GM18861 (cell line): Measurements from ENCODE around the gene WNK3.
"Not testable (repeated sequence)": the region's sequence is repeated elsewhere in the genome, so short reads cannot be mapped to it uniquely, and the experiment has no call there.

ENCODE experiments used
- ATAC-seq: cut with Tn5 transposase; IDR thresholded peaks from one replicate; pipeline ENCODE4 v1.9.1; 2021; ENCODE audit not compliant: unreplicated experiment

Gene WNK3

DNA sequence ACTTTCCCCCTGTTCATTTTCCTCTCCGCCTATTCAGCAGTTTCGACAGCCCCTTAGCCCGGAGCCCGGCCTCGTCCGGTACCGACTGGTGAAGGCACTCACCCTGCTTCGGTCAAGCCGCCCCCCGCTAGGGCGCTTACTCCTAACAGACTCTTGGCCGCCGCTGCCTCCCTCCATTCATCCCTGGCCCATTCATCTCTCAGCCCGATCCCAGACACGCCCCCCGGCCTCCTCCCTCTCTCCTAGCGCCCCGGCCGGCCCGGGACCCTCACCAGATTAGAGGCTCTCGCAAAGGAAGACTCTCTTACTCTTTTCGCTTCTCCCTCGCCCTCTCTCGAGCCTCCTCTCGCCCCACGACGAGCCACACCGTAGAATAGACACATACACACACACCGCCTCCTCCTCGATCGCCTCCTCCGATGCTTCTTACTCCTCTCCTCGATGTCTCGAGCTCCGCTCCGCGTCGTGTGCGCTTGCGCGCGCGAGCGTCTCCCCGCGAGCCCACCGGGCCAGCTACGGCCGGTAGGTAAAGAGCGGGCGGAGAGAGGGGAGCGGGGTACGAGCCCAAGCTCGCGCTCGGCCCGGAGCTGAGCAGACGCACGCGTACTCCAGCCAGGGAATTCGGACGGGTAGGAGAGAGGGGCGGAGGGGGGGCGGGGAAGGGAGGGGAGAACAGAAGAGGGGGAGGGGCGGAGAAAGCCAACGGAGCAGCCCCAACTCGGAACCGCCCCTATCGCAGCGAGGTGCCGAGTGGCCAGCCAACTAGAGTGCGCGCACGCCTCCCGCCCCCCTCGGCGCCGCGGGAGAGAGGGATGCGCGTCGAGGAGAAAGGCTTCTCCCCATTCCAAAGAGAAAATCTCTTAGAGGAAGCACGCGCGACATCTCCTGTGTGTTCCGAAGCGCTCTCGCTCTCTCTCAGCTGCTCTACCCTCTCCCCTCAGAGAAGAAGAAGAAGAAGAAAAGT lies at the start of gene WNK3:
TSS of gene WNK3 (minus strand) at position 633 of the 964 bp plus-strand sequence.
- ATAC-seq = no peak

DNA sequence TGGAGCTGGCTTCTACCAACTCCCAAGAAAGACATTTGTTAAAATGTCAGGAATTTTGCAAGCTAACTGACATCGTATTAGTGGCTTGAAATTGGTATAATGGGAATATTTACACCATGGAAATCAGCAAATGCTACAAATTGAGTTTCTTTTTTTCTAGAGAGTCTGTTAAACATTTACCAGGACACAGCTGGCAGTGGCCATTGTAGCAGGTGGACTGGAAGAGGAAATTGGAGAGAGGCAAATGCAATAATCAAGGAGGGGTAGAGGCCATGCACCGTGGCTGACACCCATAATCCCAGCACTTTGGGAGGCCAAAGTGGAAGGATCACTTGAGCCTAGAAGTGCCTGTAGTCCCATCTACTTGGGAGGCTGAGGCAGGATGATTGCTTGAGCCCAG lies 49.4 kb upstream of the WNK3 start:
- no peak for ATAC-seq

DNA sequence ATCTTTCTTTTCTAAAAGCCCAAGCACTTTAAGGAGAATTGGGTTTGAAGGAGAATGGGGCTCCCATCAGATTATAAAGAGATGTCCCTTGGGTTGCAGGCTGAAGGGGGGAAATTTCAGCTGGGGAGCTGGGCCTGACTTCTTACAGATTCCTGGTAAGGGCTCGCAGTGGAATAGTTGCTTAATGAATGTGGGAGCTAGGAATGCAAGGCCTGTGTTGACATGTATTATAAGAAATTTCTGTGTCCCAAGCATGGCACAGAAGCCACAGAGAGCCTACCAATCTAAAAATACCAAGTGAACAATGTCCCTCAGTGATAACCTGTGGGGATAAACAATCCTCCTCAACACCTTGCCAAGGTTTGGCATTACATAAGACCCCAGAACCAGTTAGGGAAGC lies 39.3 kb upstream of the WNK3 start:
- ATAC-seq = no peak

DNA sequence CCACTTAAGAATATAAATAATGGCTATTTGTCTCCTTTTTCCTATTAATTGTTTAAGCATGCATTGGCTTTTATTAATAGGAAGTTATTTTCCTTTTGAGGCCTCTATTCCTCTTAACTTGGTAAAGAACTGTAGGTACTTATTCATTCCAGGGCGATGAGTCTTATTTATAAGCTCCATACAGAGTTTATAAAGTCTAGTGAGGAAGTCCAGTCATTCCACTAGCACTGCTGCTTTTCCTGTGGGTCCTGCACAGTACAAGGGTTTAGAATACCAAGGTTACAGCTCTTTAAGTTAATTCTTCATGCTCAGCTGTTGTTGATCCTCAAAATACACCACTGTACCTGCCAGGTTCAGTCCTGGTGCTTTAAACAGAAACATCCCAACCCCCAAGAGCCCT lies 28.5 kb upstream of the WNK3 start:
- no peak for ATAC-seq

DNA sequence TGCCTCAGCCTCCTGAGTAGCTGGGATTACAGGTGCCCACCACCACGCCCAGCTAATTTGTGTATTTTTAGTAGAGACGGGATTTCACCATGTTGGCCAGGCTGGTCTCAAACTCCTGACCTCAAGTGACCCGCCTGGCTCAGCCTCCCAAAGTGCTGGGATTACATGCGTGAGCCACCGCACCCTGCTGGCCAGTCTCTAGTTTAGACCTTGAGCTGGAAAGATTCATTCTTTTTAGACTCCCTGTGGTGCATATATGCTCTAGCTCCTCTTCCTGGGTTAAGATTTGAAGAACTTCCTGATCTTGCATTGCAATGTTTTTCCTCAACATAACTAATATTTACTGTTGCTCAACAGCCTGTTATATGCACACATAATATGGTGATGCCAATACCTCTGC lies 26.8 kb upstream of the WNK3 start:
- ATAC-seq = not testable (repeated sequence)

DNA sequence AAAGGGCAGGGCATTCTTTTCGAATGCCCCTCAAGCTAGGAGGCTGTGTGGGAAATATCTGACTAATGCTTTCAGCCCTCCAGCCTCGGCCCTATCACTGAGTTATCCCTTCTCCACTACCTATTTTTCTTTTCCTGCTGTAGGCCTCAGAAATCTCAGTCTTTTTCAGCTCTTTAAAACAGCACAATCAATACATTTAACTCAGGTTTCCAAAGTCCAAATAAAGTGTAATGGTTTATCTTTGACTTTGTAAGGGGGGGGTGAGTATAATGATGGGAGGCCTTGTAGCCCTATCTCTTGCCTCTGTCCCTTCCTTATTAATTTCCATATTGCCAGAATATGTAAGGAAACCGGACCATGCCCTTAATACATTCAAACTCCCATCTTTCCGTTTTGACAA lies 1.6 kb upstream of the WNK3 start:
- no peak for ATAC-seq

DNA sequence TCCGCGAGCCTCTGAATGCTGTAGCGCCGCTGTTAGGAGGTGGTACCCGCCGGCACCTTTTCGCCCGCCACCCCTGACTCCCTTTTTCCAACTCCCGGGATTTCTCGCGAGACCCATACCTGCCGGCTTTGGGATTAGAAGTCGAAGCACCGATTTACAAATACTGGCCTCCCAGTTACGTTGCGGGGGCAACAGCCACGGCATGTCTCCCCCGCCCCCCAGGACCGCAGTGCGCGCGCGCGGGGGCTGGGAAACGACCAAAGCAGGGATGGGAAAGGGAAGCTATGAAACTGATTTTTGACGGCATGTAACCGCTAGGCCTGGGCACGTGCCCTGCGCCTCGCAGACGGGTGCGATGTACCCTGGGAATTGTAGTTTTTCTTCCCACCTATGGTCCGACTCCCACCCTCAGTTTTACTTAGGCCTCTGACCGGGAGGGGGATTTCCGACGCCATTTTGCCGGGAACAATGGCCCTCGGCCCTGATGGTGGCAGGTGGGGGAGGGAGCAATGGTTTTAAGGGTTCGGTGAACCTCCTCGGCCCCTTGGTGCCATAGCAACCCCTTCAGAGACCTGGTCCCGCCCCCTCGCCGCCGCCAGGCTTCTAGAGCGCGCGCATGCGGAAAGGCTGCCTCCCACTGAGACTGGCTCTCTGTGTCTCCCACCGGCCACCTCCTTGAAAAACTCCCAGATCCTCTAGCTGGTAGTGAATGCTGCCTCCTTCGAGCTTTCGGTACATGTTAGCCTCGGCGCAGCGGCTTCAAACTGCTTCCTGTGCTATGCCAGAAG lies 772 bp upstream of the WNK3 start:
- ATAC-seq = no peak

DNA sequence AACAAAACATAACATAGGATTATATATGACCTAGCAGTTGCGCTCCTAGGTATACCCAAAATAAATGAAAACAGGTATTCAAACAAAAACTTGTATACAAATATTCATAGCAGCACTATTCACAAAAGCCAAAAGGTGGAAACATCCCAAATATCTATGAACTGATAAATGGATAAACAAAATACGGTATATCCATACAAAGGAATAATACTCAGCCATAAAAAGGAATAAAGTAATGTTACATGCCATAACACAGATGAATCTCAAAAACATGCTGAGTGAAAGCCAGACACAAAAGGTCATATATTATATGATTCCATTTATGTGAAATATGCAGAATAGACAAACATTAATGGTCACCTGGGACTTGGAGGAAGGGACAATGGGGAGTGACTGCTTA lies 5.2 kb downstream of the WNK3 start:
- no peak for ATAC-seq

DNA sequence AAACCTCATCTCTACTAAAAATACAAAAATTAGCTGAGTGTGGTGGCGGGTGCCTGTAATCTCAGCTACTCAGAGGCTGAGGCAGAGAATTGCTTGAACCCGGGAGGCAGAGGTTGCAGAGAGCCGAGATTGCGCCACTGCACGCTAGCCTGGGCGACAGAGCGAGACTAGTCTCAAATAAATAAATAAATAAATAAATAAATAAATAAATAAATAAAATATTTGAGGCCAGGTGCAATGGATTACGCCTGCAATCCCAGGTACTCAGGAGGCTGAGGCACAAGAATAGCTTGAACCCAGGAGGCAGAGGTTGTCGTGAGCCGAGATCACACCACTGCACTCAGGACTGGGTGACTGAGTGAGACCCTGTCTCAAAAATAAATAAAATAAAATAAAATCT lies 20.5 kb downstream of the WNK3 start:
- not testable (repeated sequence) for ATAC-seq

DNA sequence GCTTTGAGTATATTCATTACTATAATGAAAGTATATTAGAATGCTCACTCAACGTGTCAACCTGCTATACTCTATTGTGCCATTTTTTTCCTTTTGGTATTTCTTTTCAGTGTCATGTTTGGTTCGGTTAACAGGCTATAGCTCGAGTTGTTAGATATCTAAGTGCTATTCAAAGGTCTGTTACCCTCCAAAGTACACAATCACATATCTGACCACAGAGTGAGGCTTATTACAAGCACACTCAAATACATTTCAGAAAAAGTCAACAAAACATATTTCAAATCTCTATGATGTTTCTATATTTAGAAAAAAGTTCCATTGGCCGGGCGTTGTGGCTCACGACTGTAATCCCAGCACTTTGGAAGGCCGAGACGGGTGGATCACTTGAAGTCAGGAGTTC lies 32.8 kb downstream of the WNK3 start:
- ATAC-seq = no peak

DNA sequence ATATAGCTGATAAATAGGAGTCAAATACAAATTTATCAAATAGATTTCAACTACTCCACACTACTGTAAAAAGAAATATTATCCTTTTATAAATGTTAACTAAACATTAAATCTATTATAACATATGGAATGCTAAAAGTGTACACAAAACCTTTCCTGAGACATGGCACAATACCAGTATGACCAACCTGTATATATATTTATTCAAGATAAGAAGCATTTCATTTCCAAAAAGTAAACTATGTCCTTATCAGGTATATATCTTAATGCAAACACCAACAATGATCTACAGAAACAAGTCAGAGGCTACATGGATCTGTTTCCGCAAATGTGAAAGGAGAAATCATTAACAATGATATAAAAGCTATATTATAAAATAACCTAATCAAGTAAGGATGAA lies 37.8 kb downstream of the WNK3 start:
- no peak for ATAC-seq

DNA sequence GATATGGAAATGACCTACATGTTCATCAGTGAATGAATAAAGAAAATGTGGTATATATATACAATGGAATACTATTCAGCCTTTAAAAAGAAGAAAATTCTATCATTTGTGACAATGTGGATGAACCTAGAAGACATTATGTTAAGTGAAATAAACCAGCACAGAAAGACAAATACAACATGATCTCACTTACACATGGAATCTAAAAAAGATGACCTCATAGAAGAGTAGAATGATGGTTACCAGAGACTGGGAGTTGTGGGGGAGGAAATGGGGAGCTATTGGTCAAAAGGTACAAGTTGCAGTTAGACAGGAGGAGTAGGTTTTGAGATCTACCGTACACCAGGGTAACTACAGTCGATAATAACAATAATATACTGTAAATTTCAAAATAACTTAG lies 51.5 kb downstream of the WNK3 start:
- ATAC-seq = no peak

DNA sequence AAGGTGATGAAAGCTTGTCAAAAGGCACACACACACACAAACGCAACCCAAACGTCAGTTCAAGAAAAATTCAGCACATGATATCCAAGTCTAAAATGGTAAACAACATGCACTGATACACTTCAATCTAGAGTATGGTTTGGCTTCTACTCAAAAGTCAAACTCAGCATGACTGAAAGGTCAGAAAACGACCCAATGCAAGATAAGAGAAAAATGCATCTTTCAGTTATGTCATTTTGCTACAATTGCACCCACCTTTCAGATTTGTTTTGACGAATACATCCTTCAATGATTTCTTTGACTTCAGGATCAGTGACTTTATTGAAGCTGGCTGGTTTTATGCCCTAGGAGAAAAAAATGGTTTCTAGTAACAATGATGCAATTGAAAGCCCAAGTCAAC lies 56.3 kb downstream of the WNK3 start:
- no peak for ATAC-seq

DNA sequence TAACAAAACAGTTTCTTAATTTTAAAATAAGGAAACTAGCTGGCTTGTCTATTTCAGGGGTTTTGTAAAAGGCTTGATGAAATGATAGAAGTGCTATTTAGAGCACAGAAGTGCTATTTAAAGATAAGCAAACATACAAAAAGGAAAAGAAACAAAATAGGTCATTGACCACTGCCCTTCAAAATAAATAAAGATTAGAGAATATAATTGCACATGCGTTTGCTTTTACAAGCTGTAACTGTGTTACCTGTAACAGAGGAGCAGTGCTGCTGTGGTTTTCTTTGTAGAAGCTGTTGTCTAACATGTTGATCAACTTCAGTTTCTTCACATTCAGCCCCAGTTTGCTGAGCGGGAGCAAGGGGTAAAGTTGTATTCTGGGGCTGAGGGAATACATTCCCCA lies 63.5 kb downstream of the WNK3 start:
- ATAC-seq = no peak

DNA sequence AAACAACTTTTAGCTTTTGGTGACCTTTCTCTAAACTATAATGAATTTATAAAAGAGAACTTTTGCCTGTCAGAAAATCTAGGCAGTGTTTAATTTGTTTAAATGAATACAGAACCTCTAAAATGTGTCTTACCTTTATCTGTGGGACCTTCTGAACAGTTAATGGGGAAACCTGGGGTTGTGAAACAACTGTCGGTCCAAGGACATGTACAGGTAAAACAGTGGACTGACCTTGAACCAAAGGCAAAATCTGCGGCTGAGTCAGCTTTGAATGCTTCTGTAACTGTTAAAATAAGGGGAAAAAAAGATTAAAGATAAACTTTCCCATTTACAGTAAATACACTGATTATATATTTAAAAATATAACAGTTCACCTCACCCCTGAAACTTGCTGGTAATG lies 65.1 kb downstream of the WNK3 start:
- no peak for ATAC-seq

DNA sequence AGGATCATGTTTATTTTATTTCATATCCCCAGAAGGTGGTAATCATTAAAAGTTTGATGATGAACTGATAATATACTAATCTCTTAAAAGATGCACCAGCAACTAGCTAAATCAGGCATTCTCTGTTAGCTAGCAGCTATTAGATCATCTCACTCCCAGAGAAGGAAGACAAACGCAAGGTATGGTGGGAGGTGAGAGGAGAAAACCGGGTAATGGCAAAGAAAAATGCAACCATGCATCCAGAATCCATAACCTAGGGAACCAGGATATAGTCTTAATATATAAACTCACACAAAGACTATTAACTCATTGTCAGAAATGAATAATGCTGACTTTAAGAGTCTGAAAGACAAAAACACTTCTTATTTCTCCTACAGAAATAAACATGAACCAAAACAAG lies 66.1 kb downstream of the WNK3 start:
- ATAC-seq = no peak

DNA sequence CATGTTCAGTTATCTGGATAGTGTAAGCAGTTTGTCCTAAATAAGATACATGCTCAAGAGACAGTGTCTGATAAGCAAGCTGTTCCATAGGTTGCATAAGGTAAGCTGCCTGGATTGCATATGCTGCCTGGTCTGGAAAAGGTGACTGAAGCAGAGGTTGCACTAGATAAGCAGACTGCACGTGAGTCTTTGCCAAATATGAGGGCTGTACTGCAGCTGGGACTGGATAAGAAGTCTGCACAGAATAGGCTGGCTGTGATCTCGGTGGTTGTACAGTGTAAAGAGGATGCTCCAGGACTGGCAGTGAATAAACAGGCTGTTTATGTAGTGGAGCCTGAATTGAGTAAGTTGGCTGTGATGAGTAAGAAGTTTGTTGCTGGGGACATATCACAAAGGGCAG lies 68.9 kb downstream of the WNK3 start:
- no peak for ATAC-seq

DNA sequence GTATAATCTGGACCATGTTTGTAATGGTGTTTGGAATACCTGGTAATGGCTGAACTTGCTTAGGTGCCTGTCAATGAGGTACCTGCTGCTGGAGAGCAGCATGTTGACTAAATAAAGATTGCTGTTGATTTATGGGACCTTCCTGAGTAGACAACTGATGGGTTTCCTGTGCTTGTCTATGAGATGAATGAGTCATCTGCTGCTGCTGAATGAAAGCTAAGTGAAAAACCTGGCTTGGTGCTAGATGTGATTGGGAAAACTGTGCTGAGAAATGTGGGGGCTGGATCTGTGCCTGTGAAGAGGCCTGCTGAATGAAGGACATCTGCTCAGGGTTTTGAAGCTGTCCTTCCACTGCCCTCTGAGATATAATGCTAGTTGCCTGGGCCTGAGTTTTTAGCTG lies 69.6 kb downstream of the WNK3 start:
- no peak for ATAC-seq

DNA sequence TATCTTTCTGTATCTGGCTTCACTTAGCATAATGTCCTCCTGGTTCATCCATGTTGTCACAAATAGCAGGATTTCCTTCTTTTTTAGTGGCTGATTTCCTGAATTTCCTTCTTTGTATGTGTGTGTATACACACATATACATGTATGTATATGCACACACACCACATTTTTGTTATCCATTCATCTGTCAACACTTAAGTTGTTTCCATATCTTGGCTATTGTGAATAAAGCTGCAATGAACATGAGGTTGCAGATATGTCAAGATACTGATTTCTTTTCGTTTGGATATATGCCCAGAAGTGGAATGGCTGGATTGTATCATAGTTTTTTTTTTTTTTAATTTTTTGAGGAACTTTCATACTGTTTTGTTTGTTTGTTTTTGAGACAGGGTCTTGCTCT lies 76.2 kb downstream of the WNK3 start:
- no peak for ATAC-seq

DNA sequence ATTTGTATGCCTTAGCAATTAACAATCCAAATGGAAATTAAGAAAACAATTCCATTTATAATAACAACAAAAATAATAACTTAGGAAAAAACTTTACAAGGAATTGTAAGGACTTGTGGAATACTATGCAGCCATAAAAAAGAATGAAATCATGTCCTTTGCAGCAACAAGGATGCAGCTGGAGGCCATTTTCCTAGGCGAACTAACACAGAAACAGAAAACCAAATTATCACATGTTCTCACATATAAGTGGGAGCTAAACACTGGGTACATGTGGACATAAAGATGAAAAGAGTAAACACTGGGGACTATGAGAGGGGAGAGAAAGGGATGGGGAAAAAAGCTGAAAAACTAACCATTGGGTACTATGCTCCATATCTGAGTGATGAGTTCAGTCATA lies 77.4 kb downstream of the WNK3 start:
- no peak for ATAC-seq

DNA sequence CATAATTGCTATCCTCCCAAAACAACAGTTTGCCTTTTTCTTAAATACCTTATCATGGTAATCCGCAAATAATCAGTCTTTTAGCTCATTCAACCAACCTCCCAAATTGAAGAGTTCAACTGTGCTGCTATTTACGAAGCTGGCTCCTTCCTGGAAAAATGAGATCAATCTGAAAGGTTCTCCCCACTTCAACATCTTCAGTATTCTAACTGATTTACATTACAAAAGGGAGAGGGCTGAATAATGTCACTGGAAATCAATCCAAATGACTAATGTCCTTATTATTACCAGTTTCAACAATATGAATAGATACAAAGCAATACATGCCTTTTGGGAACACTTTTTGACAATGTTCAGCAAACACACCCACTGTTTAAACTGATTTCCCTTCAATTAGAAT lies 86.2 kb downstream of the WNK3 start:
- ATAC-seq = no peak

DNA sequence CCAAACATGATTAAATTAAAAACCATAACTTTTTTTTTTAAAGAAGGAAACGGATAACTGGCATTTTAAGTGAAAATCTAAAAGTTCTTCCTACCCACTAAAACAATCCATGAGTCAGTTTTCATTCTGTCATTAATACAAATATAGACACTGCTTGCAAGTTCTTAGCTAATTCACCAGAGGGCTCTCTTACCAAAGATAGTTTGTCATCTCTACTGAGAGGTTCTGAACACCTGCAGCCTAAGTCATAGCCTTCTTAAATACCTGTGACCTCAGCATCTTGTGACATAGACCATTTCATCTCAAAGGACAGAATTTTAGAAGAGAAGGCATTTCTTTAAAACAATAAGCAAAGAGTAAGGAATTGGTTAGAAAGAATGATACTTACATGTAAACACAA lies 109.5 kb downstream of the WNK3 start:
- no peak for ATAC-seq
